HG03139 (cell line): Measurements from ENCODE around the gene ITM2B.

Experiments used
- ATAC-seq: cut with Tn5 transposase; IDR thresholded peaks from one replicate; pipeline ENCODE4 v1.9.1; 2021; ENCODE audit not compliant: unreplicated experiment

The ITM2B gene

DNA sequence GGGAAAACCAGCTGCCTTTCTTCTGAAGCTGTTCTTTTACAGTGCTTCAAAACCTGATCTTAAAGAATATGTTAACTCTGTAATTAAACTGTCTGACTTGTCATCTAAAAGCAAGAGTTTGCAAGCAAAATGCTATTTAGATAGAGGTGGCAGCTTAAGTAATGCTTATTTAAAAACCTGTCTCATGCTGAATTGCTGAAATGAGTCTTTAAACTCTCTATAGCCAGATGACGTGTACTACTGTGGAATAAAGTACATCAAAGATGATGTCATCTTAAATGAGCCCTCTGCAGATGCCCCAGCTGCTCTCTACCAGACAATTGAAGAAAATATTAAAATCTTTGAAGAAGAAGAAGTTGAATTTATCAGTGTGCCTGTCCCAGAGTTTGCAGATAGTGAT, 22.9 kb downstream of the ITM2B start:
- ATAC-seq: no peak

DNA sequence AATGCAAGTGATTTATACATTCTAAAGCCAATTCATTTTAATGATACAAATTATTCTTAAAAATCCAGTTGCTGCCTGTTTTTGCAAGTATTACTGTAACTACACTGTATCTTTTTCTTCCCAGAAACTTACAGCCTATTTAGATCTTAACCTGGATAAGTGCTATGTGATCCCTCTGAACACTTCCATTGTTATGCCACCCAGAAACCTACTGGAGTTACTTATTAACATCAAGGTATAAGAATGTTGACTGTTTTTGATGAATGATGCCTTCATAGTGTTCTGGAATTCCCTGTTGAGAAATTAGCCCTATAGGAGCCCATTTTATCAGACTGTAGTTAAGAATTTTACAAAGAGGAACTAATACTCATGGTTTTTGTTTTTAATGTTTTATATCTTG, 25.0 kb downstream of the ITM2B start:
- ATAC-seq: no peak

DNA sequence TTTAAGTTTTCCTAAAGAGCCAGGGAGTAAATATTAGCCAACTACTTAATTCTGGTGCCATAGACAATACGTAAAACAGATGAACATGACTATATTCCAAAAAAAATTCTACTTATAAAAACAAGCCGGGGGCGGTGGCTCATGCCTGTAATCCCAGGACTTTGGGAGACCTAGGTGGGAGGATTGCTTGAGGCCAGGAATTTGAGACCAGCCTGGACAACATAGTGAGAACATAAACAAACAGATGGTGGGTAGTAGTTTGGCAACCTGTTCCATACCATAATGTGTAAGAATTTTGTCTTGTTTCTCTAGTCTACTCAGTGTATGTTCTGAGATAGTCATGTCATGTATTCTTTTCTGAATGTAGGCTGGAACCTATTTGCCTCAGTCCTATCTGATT, 25.4 kb downstream of the ITM2B start:
- ATAC-seq: no peak

DNA sequence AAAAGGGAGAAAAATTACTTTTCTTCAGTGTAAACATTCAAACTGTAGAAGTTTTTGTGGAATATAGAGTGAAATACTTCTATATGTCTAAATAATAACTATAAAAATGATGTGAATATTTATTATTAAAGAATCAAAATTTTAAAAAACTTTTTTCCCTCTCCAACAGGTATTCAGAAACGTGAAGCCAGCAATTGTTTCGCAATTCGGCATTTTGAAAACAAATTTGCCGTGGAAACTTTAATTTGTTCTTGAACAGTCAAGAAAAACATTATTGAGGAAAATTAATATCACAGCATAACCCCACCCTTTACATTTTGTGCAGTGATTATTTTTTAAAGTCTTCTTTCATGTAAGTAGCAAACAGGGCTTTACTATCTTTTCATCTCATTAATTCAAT, 28.0 kb downstream of the ITM2B start:
- no peak for ATAC-seq

DNA sequence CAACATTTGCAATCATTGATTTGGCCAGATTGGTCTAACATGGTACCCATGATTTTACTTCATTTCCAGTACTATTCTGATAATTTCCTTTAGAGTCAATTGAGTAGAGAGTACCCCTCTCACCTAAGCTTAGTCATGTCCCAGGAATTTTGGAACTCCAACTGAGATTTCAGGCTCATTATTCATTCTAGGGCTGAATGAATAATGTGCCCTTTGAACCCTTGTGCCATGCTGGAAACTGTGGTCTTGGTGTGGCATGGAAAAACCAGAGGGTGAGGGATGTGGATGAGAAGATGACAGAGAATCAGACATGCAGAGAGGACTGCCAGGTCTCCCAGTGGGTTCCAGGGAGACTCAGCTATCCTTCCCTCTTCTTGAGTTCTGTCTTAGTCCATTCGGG, 30.2 kb downstream of the ITM2B start:
- no peak for ATAC-seq

DNA sequence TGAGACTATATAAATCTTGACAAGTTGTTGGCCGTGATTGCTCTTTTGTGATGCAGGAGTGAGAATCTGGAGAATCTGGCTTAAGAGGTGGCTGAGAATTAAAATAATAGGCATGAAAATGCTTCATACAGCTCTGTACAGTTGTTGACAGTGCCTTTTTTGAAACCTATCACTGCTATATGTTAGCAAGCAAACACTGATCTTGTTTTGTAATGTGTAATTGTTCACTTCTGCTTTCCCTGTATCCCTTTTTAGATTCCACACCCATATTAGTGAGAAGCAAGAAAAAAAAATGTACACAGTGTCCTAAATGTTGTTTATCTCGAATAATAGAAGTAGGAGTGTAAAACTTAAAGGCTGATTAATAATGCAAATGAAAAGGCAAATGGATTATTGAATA, 31.1 kb downstream of the ITM2B start:
- no peak for ATAC-seq

DNA sequence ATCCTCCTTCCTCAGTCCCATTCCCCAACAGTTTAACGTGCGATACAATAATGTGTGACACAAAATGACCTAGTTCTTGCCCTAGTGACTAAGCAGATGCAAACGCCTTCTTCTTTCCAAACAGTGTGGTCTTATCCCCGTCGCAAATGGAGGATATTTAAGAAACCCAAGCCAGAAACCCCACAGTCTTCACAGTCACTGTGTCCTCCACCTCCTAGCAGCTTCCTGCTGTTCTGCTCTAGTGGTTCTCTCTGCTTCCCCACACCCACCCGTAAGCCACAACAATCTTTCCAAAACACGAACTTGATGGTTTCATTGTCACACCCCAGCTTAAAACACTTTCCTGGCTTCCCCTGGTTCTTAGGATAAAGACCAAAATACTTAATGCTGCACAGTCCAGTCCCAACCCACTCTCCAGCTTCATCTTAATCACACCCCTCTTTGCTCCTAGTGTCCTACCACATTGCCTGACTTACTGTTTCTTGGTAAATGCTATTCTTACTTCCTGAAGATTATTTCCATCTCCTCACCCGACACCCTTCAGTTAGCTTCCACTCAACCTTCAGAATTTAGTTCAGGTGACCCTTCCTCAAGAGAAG, 32.3 kb downstream of the ITM2B start:
- peak; percentile 85 for ATAC-seq

DNA sequence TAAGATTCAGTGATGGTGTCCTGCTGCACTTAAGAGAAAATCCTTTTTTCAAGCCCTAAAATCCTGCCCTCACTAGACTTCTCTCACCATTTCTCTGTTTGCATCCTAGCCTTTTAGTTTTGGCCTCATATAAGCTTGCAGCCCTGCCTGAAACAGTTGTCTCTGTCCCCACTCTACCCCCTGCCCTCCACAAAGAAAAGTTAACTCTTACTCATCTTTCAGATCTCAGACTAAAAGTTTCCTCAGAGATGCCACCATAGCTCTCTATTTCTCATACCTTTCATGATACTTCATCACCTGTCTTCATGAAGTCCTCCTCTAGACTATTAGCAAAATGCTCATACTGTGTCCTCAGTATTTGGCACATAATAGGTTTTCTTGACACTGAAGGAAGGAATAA, 33.1 kb downstream of the ITM2B start:
- no peak for ATAC-seq

DNA sequence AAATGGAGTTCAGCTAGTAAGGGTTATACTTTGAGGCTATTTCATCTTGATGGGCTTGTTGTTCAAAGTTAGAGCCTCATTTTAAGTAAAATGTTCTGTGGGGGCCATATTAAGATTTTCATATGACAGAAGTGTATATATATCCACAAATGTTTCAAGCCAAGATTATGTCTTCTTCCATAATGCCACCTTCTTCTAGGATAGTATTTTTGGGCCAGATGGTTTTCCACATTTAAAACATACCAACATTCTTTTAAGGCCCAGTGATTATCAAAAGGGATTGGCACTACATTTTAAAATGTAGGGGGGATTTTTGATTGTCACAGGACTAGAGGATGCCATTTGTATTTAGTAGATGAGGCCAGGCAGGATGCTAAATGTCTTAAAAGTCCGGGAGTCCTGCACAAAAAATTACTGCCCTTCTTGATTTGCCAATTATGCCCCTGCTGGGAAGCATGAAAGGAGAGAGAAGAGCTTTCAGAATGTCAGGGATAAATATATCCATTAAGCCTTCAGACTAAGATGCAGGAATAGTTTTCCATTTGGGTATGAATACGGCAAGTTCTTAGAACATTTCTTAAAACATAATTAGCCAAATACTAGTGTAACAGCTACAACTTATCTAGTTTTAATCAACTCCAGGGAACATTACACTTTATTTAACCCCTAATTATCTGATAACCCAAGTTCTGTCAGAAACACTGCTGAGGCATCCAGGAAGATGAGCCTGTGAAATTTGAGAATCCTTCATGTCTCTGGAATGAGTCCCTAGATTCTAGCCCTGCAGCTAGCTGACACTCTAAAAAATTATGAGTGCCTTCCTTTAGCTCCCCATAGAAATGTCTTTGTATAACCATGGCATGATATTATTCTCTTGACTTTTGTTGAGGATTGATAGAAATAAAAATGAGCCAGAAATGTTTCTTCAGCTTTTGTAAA, 34.0 kb downstream of the ITM2B start:
- ATAC-seq: no peak

DNA sequence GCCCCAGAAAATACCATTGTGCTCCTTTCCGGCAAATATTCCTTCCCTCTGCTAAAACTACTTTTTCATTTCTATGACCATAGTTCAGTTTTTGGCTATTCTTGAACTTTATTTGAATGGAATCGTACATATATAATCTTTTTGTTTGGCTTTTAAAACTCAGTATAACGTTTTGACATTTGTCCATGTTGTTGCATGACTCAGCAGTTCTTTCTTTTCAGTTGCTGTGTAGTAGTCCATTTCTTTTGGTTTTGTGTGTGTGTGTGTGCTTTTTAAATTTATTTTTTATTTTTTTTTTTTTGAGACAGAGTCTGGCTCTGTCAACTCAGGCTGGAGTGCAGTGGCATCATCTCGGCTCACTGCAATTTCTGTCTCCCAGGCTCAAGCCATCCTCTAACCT, 35.0 kb downstream of the ITM2B start:
- no peak for ATAC-seq

DNA sequence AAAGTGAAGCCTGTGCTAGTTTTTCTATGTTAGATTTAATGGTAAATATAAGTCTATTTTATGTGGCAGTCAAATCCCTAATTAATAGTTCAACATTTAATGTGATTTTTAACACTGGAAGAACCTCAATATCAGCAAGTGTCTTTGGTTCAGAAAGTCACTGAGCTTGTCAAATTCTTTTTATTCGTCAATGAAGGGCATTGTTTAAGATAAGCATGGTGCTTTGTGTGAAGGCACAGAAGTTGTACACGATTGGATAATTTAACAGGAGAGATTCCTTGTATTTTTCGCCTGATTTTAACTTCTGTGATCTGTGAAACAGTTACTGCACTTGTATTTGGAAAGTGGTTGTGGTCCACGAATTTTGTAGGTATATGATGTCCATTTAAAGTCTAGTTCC, 40.3 kb downstream of the ITM2B start:
- no peak for ATAC-seq

DNA sequence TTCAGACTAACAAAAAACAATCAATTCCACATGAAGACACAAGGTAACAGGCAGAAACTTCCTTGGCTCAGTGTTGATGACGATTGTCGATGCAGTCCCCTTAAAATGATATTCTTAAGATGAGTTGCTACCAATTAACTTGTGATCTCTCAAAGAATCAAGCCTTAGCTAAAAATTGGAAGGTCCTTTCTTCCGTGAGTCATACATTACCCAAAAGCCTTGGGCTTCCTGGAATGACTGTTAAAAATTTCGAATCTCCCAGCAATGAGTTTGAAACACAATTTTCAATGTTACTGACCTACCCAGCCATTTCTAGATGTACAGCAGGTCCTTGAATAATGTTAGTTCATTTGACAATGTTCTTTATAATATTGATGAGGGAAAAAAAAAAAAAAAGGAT, 42.5 kb downstream of the ITM2B start:
- no peak for ATAC-seq

DNA sequence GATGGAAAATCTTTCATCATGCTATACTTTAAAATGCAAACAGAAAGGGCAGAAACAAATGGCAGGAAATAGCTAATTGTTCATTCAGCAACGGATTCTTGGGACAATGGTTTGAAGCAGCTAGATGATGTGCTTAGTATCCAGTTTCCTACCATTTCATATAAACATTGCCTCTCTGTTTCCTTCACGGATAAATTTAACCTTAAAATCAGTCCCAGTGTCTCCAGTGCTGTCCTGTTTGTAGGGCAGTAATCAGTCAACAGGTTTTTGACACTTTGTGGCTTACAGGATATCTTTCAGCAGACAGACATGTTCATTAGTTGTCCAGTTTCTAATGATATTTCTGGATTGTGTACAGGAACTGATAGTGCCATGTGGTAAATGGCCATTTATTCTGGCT, 45.8 kb downstream of the ITM2B start:
- no peak for ATAC-seq

DNA sequence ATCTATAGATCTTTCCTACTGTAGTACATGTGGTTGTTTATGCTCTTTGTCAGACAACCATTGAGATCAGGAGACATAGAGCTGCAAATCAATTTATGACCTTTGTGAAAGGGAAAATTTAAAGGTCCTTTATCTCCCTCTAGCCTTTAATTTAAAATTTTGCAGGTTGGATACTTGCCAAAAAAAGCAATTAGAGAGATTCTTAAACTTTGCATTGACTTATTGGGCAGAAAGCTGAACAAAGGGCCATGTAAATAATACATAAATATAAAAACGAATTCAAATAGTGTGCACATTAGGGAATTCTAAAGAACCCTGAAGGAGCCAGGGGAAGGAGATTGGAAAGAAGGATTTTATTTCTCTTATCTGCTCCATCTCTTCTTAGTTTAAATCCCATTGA, 48.5 kb downstream of the ITM2B start:
- no peak for ATAC-seq

DNA sequence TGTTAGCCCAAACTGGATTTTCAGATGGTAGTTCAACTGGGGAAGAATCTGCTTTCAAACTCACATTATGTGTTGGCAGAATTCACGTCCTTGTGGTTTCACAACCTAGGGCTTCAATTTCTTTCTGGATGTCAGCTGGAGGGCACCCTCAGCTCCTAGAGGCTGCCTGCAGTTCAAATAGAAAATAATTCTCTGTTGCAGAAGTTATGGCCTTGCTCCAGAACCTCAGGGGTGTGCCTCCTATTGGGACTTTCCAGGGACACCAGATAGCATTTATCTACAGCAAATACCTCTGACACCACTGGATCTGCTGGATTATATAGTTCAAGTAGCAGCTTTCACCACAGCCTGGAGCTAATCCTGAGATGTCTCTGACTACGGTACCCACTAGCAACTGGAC, 58.7 kb downstream of the ITM2B start:
- ATAC-seq: no peak

DNA sequence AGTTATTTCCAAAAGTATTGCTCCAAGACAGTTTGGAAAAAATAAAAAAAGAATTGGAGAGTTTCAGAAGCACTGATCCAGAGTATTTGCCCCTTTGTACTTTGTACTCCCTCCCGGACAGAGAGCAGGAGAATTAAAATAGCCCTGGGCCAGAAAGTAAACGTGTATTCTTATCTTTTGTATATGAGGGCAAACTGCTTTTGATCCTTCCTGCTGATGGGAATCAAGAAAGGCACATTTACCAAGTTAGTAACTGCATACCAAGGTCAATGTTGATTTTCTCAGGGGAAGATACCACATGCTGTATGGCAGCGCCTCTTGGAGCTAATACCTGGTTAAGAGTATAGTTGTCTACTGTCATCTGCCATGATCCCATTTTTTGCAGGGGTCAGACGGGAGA, 59.6 kb downstream of the ITM2B start:
- no peak for ATAC-seq

DNA sequence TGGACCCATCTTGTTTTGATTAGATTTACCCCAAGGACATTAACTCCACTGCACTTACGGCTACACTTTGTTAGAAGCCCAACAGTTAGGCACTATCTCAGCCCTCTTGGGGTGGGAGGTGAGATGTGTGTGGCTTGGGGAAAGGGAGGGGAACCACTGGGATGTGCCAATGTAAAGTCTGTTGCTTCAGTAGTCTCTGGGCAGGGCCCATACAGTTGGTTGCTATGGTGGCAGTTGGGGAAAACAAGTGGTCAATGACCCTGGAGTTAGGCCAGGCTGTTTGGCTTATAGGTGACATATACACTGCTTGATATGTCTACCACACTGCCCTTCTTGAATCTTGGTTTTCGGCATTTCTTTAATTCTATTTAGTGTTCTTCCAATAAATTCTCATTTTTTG, 61.6 kb downstream of the ITM2B start:
- ATAC-seq: no peak

DNA sequence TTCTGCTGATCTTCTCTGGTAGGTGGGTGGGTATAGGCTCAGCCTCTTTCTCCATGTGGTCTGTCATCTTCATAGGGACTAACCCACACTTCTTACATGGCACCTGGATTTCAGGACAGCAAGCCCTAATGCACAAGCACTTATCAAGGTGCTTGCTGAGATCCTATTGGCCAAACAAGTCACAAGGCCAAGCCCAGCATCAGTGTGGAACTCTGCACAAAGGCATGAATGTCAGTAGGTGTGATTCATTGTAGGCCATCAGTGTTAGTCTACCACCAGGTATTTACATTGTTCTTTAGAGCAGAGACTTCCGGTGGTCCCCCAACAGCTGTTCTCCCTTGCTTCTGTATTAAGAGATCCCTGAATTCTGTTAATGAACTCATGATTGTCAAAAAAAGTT, 62.3 kb downstream of the ITM2B start:
- ATAC-seq: no peak

DNA sequence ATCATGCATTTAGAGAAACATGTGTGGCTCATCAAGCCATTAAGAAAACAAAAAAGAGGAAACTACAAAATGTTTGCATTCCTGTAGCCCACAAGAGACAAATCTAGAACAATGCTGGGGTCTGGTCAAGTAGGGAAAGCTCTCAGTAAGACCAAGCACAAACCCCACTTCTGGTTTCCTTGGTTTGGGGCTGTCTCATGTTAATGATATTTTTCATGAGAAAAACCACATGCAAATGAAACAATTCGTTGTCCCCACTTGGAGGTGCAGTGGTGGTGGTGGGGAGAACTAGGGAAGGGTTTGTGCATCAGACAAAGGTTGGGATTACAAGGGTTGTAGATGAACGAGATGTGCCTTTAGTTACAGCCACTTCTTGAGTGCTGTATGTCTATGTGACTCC, 63.5 kb downstream of the ITM2B start:
- ATAC-seq: no peak

DNA sequence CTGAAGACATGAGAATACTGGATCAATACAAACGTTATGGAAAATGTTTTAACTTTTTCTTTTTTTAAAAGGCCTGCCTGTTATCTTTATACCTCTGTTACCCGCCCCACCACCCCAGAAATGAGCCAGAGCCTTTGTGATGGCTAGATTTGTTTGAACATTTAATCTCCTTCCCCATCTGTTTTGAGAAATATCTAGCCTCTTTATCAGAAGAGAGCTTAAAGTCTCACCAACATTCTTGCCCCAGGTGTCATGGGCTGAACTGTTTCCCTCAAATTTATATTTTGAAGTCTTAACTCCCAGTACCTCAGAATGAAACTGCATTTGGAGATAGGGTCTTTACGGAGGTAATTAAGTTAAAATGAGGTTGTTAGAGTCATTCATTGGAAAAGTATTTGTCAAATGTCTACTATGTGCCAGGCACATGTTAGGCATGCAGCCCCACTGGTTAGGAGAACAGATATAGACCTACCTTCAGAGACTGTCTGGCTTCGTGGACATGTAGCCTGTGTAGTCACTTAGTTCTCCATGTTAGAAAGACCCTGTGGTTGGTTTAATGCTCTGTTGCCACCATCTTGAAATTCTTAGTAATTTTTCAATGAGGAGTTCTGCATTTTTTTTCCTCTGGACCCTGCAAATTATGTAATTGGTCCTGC, 64.3 kb downstream of the ITM2B start:
- no peak for ATAC-seq

DNA sequence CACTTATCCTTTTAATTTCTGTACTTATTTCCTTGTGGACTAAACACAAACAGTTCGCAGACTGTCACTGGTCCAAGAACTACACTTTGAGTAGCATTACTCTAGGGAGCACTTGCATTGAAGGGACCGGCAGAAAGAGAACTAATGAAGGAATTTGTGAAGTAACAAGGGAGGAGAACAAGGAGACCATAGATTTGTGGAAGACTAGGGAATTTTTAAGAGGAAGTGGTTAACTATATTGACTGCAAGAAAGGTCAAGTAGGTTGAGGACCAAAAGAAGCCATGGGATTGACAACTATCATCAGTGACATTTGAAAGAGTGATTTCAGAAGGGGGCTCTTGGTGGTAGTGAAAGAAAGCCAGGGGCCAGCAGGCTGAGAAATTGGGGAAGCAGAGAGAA, 66.6 kb downstream of the ITM2B start:
- no peak for ATAC-seq

DNA sequence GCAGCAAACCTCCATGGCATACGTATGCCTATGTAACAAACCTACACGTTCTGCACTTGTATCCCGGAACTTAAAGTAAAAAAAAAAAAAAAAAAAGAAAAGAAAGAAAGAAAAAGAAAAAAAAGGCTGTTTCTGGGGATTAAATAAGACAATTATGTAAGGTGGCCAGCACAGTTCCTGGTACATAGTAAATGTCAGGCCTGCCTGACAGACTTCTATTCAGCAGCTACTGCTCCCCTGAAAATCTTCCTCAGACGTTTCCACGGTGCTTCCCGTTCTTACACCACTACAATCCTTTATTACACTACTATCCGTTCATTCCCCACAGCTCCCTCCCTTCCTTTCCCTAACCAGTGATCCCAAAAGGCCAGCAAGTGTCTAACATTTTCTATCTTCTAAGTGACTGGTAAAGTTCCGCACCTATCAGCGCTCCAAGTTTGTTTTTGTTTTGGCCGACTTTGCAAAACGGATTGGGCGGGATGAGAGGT, 69.9 kb downstream of the ITM2B start:
- no peak for ATAC-seq
